Hindlimb muscle (tissue), 1 donor: Measurements from ENCODE around the gene ELP6. TPM values are rescaled to one million over a fixed set of nuclear protein-coding genes. Genes with fewer than 3 reads are reported as not detected.
A peak's percentile ranks its signal among the peaks of the same experiment; 100 is the strongest.
"Not testable (repeated sequence)": the region's sequence is repeated elsewhere in the genome, so short reads cannot be mapped to it uniquely, and the experiment has no call there.

Source experiments
- DNase-seq: peaks from one replicate; pipeline ENCODE4 v3.0.0-alpha.2; 2013
- polyA plus RNA-seq: library from polyadenylated mRNA; unstranded; fragments of 120-200 nt; gene quantifications from one replicate; pipeline ENCODE4 v1.2.1, GENCODE V29; 2013; ENCODE audit not compliant: insufficient read length

Gene ELP6
- polyA plus RNA-seq, 1 donor, result 28.1 TPM

GRCh38 chr3:47512416-47513124 lies 942 bp downstream of the ELP6 start:
- peak; percentile 36 for DNase-seq

- not testable (repeated sequence) for DNase-seq
Measured at GRCh38 chr3:47505267-47505666, 8.2 kb downstream of the ELP6 start.

DNA sequence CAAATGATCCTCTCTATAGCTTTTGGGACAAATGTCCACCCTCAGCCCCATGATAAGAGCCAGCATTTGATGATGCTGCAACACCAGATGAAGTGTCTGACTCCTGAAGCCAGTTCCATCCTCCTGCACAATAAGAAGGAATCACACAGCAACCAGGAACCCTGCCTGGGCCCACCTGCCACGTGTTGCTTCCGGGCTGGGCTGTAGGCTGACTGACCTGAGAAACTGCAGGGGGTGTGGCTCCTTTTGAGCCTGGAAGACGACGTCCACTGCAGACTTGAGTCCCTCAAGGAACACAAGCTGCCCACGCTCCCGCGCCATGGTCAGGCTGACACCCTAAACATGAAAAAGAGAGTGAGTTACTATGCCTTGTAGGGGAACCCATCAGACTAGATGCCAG lies 9.4 kb downstream of the ELP6 start:
- no peak for DNase-seq

GRCh38 chr3:47503033-47503432 lies 10.5 kb downstream of the ELP6 start:
- DNase-seq, result no peak

- DNase-seq, result no peak
Measured at GRCh38 chr3:47496892-47497291, 16.6 kb downstream of the ELP6 start.

DNA sequence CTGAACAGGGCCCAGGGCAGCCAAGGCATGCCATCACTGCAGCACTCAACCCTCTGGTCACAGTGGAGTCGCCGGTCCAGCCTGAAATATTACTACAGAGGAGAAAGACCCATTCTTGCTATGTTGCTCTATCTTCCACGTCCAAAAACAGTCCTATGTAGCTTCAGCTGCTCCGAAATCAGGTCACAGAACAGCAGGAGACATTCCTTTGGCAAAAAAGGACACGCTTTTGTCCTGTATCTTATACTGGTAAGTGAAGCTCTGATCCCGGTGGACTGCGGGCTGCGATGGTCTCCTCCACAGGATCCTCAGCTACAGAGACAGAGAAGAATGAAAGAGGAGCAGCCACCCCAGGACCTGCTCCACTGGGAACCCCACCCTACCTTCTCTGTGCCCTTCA lies 17.6 kb downstream of the ELP6 start:
- no peak for DNase-seq

DNA sequence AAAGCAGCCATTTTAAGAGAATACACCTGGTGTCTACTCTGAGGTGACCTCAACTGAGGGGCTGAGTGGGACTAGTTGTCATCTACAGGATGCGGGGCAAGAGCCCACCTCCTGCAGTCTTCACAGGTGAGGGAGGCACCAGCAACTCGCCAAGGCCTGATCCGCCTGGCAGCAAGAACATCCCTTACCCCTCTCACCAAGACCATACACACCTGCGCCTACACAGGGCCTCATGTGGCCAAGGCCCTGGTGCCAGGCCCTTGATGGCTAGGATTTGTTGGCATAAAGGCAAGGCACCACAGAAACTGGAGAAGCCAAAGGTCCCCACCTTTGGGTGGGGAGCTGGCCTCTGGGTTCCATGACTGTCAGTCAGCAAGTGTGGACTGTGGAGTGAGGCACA lies 18.4 kb downstream of the ELP6 start:
- no peak for DNase-seq

DNA sequence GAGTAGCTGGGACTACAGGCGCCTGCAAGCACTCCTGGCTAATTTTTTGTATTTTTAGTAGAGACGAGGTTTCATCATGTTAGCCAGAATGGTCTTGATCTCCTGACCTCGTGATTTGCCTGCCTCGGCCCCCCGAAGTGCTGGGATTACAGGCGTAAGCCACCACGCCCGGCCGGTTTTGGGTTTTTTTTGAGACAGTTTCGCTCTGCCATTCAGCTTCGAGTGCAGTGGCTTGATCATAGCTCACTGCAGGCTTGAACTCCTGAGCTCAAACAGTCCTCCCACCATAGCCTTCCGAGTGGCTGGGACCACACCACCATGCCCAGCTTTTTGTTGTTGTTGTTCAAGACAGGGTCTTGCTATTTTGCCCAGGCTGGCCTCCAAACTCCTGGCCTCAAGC lies 21.7 kb downstream of the ELP6 start:
- DNase-seq, result no peak

DNA sequence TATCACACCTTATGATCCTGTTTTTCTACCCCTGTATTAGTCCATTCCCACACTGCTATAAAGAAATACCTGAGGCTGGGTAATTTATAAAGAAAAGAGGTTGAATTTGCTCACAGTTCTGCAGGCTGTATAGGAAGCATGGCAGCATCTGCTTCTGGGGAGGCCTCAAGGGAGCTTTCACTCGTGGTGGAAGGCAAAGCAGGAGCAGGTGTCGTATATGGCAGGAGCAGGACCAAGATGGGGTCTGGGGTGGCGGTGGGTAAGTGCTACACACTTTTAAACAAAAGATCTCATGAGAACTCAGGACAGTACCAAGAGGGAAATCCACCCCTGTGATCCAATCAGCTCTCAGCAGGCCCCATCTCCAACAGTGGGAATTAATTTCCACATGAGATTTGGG lies 22.3 kb downstream of the ELP6 start:
- DNase-seq, result no peak

DNA sequence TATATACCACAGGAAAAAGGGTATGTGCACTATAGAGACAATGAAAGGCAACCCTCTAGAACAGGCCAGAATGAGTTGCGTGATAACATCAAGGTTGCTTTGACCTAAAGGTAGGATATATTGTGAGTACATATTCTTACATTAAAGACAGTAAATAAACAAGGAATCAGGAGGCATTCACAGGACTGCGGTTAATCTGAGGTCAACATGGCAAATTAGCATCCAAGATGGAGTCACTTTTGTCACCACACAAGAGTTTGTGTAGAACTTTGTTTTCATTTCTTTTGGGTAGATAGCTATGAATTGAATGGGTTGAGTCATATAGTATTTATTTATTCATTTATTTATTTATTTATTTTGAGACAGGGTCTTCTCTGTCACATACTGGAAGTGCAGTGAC lies 26.2 kb downstream of the ELP6 start:
- no peak for DNase-seq

GRCh38 chr3:47485812-47486211 lies 27.7 kb downstream of the ELP6 start:
- DNase-seq, result no peak

DNA sequence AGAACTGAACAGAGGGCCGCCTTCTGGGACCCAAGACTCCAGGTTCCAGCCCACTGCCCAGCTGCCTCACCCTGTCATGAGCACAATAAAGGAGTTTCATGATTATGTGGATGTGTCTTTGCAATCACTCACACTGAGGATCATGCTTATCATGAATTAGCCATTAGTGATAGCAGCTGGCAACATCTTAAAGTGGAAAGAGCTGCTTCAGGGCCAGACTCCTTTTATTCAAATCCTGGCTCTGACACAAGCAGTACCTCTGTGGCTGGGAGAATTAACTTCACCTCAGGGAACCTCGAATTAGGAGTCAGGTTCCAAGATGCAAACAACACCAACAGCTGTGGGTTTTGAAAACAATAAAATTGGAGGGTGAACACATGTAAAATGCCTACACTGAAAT lies 31.1 kb downstream of the ELP6 start:
- DNase-seq, result no peak

DNA sequence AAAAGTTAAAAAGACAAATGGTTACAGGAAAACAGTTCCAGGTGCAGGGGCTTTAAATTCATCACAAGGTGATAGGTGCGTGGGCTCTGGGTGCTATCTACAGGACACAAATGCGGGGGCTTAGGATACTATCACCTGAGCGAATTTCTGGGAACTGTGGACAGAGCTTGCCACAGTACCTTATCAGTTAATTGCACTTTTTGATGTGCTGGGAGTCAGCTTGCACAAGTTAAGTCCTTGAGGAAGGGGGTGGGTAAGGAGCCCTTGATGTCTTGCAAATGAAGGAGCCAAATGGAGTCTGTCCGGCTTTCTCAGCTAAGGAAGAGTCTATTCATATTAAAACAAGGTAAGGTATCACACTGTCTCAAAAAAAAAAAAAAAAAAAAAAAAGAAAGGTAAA lies 31.7 kb downstream of the ELP6 start:
- not testable (repeated sequence) for DNase-seq

GRCh38 chr3:47480267-47480666 lies 33.2 kb downstream of the ELP6 start:
- not testable (repeated sequence) for DNase-seq

DNA sequence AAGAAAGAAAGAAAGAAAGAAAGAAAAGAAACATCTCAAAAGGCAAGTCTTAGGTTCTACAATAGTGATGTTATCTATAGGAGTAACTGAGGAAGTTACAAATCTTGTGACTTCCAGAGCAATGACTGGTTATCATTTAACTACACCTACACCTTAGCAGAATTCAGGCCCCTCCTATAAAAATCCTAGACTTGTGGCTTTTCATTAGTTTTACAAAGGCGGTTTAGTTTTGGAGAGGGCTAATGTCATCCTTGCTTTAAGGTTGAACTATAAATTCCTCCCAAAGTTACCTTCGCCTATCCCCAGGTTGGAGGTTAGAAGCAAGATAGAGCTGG lies 33.7 kb downstream of the ELP6 start:
- no peak for DNase-seq

- no peak for DNase-seq
Measured at GRCh38 chr3:47478022-47478421, 35.5 kb downstream of the ELP6 start.

- no peak for DNase-seq
Measured at GRCh38 chr3:47476644-47477199, 36.8 kb downstream of the ELP6 start.

- DNase-seq, result no peak
Measured at GRCh38 chr3:47476330-47476626, 37.2 kb downstream of the ELP6 start.

DNA sequence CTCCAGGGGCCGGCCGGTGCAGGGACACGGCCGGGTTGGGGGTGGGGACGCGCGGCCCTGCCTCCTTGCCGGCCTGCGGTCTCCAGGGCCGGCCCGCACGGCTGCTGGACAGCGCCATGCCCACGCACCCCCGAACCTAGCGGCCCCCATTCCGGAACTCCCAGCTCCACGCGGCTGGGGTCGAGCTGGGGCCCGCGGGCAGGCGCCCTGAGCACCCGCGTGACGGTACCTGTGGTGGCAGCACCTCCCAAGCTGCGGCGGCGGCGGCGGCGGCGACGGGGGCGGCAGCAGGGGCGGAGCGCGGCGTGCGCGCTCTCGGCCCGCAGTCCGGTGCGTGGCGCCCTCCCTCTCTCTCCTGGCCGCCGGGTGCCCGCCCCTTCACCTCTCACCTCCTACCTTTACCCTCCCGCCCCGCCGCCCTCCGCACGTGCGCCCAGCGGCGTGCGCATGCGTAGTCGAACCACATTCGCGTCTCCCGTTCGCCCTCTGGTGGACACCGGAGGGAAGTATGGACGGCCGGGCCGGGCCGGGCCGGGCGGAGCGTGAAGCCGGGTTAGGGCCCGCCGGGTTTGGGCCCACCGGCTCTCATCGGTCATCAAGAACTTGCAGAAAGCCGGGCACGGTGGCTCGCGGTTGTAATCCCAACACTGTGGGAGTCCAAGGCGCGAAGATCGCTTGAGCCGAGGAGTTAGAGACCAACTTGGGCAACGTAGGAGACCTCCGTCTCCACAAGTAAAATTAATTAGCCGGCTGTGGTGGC lies 37.8 kb downstream of the ELP6 start, which contains the start of gene SCAP:
SCAP (minus strand) TSS at position 372 of the 760 bp plus-strand sequence. CDS start 32,948 bp downstream, outside the sequence.
- DNase-seq, result peak; percentile 89

GRCh38 chr3:47475029-47475569 lies 38.4 kb downstream of the ELP6 start:
- DNase-seq, result peak; percentile 3

- no peak for DNase-seq
Measured at GRCh38 chr3:47473391-47473790, 40.1 kb downstream of the ELP6 start.

DNA sequence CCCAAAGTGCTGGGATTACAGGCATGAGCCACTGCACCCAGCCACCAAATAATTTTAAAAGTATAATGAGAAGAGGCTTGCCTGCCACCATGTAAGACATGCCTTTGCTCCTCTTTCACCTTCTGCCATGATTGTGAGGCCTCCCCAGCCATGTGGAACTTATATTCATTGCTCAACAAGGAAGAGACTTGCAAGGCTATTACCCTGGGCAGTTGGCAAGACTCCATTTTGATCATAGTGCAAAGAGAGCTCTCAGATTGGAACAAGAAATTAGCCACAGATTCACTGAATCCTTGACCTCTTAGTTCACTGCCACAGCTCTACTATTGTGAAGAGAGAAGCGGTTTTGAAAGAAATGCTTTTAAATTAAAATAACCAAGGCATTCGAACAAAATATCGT lies 43.9 kb downstream of the ELP6 start:
- DNase-seq, result no peak

GRCh38 chr3:47468315-47468714 lies 45.2 kb downstream of the ELP6 start:
- not testable (repeated sequence) for DNase-seq

- DNase-seq, result no peak
Measured at GRCh38 chr3:47464588-47464987, 48.9 kb downstream of the ELP6 start.
